Activated CD8-positive, alpha-beta memory T cell treated with anti-CD3 and anti-CD28 coated beads for 48 hours (primary cell): Measurements from ENCODE around the gene PCDHGA8.
"Not testable (repeated sequence)": the region's sequence is repeated elsewhere in the genome, so short reads cannot be mapped to it uniquely, and the experiment has no call there.

Experiments used
- DNase-seq, 3 experiments: peaks; one replicate each; pipeline ENCODE4 v3.0.0-alpha.2; 2020; ENCODE audit warnings: low read depth in 2 of 3, low spot score in 2 of 3

Gene PCDHGA8

DNA sequence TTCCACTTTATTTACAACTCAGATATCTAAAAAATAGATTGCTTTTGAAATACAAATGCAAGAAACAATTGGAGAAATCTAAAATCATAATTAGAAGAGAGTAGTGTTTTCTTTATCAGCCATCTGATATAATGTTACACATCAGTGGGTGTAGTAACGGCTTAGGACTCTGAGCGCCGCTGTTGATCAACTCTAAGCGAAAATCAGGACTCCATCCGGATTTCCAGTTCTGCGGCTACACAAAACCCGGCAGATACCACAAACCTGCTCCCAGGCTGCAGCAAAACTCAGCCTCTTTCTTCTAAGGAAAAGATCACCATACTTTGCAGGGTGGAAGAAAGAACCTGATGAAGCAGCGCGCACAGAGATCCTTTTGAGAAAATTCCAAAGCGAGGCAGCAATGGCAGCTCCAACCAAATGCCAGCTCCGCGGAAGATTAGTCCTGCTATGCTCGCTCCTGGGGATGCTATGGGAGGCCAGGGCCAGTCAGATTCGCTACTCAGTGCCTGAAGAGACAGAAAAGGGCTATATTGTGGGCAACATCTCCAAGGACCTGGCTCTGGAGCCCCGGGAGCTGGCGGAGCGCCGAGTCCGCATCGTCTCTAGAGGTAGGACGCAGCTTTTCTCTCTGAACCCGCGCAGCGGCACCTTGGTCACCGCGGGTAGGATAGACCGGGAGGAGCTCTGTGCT is 10.3 kb downstream of the PCDHGA8 start, which contains the start of gene PCDHGA9:
Gene PCDHGA9, plus strand, starts transcription at position 226 of the 691 bp plus-strand sequence. Its CDS starts 175 bp downstream, at position 401.
- DNase-seq = no peak

DNA sequence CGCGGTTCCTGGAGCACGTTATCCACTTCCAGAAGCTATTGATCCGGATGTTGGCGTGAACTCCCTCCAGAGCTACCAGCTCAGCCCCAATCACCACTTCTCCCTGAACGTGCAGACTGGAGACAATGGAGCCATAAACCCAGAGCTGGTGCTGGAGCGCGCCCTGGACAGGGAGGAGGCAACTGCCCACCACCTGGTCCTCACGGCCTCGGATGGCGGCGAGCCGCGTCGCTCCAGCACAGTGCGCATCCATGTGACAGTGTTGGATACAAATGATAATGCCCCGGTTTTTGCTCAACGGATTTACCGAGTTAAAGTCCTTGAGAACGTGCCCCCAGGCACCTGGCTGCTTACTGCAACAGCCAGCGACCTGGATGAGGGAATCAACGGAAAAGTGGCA is 11.0 kb downstream of the PCDHGA8 start:
- DNase-seq = no peak

DNA sequence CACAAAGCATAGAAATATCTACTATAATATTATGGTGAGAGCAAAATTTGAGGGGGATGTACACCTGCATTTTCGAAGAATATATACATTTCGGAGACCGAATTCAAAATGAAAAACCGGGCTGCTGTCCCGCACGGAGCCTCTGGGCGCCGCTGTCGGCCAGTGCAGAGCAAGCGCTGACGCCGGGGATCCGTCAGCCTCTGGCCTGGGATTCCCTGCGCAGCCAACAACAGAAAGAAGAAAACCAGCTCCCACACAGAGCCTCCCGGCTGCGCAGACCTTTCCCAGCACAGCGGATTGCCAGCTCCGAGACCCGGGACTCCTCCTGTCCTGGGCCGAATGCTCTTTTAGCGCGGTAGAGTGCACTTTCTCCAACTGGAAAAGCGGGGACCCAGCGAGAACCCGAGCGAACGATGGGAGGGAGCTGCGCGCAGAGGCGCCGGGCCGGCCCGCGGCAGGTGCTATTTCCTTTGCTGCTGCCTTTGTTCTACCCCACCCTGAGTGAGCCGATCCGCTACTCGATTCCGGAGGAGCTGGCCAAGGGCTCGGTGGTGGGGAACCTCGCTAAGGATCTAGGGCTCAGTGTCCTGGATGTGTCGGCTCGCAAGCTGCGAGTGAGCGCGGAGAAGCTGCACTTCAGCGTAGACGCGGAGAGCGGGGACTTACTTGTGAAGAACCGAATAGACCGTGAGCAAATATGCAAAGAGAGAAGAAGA is 15.5 kb downstream of the PCDHGA8 start, which contains the start of gene PCDHGB6:
Gene PCDHGB6, plus strand, starts transcription at position 232 of the 716 bp plus-strand sequence. Its CDS starts 182 bp downstream, at position 414.
- DNase-seq = not testable (repeated sequence)

DNA sequence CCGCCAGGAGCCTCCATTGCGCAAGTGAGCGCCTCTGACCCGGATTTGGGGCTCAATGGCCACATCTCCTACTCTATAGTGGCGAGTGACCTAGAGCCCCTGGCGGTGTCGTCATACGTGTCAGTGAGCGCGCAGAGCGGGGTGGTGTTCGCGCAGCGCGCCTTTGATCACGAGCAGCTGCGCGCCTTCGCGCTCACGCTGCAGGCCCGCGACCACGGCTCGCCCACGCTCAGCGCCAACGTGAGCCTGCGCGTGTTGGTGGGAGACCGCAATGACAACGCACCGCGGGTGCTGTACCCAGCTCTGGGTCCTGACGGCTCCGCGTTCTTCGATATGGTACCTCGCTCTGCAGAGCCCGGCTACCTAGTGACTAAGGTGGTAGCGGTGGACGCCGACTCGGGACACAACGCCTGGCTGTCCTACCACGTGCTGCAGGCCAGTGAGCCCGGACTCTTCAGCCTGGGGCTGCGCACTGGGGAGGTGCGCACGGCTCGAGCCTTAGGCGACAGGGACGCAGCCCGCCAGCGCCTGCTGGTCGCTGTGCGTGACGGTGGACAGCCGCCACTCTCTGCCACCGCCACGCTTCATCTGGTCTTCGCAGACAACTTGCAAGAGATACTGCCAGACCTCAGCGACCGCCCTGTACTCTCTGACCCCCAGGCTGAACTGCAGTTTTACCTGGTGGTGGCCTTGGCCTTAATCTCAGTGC is 17.3 kb downstream of the PCDHGA8 start:
- DNase-seq = no peak

- no peak for DNase-seq
Measured at GRCh38 chr5:141411575-141411974, 19.1 kb downstream of the PCDHGA8 start.

DNA sequence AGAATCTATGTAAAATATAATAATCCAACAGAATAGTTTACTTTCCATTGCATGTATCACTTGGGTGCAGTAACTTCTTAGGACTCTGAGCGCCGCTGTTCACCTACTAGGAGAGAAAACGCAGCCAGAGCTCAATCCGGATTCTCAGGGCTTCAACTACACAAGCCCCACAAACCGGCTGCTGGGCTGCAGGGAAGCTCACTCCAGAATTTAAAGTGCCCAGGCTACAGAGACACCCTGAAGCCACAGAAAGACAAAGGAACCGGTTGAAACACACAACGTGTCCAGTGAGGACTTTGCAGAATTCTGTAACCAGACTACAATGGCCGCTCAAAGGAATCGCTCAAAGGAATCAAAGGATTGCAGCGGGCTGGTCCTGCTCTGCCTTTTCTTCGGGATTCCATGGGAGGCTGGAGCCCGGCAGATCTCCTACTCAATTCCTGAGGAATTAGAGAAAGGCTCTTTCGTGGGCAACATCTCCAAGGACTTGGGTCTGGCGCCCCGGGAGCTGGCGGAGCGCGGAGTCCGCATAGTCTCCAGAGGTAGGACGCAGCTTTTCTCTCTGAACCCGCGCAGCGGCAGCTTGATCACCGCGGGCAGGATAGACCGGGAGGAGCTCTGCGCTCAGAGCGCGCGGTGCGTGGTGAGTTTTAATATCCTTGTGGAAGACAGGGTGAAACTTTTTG is 20.6 kb downstream of the PCDHGA8 start, which contains the start of gene PCDHGA10:
Gene PCDHGA10, plus strand, starts transcription at position 134 of the 686 bp plus-strand sequence. Its CDS starts 189 bp downstream, at position 323.
- no peak for DNase-seq

DNA sequence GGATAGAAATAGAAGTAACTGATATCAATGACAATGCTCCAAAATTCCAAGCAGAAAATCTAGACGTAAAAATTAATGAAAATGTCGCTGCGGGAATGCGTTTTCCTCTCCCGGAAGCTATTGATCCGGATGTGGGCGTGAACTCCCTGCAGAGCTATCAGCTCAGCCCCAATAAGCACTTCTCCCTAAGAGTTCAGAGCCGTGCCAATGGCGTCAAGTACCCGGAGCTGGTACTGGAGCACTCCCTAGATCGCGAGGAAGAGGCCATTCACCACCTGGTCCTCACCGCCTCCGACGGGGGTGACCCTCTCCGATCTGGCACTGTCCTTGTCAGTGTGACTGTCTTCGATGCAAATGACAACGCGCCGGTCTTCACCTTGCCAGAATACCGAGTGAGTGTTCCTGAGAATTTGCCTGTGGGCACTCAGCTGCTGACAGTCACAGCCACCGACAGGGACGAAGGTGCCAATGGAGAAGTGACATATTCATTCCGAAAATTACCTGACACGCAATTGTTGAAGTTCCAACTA is 21.2 kb downstream of the PCDHGA8 start:
- no peak for DNase-seq

DNA sequence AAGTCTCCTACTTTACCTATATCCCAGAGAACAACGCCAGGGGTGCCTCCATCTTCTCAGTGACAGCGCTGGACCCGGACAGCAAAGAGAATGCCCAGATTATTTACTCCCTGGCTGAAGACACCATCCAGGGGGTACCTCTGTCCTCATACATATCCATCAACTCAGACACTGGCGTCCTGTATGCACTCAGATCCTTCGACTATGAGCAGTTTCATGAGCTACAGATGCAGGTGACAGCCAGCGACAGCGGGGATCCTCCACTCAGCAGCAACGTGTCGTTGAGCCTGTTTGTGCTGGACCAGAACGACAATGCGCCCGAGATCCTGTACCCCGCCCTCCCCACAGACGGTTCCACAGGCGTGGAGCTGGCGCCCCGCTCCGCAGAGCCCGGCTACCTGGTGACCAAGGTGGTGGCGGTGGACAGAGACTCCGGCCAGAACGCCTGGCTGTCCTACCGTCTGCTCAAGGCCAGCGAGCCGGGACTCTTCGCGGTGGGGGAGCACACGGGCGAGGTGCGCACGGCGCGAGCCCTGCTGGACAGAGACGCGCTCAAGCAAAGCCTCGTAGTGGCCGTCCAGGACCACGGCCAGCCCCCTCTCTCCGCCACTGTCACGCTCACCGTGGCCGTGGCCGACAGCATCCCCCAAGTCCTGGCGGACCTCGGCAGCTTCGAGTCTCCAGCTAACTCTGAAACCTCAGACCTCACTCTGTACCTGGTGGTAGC is 22.3 kb downstream of the PCDHGA8 start:
- DNase-seq = not testable (repeated sequence)

DNA sequence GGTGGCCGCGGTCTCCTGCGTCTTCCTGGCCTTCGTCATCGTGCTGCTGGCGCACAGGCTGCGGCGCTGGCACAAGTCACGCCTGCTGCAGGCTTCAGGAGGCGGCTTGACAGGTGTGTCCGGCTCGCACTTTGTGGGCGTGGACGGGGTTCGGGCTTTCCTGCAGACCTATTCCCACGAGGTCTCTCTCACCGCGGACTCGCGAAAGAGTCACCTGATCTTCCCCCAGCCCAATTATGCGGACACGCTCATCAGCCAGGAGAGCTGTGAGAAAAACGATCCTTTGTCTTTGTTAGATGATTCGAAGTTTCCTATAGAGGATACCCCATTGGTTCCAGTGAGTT is 22.8 kb downstream of the PCDHGA8 start:
- not testable (repeated sequence) for DNase-seq

- DNase-seq = not testable (repeated sequence)
Measured at GRCh38 chr5:141417494-141418172, 25.2 kb downstream of the PCDHGA8 start, which contains the start of gene PCDHGB7. Gene PCDHGB7 (plus strand): TSS chr5:141417677. CDS start chr5:141417860, 183 bp downstream.

DNA sequence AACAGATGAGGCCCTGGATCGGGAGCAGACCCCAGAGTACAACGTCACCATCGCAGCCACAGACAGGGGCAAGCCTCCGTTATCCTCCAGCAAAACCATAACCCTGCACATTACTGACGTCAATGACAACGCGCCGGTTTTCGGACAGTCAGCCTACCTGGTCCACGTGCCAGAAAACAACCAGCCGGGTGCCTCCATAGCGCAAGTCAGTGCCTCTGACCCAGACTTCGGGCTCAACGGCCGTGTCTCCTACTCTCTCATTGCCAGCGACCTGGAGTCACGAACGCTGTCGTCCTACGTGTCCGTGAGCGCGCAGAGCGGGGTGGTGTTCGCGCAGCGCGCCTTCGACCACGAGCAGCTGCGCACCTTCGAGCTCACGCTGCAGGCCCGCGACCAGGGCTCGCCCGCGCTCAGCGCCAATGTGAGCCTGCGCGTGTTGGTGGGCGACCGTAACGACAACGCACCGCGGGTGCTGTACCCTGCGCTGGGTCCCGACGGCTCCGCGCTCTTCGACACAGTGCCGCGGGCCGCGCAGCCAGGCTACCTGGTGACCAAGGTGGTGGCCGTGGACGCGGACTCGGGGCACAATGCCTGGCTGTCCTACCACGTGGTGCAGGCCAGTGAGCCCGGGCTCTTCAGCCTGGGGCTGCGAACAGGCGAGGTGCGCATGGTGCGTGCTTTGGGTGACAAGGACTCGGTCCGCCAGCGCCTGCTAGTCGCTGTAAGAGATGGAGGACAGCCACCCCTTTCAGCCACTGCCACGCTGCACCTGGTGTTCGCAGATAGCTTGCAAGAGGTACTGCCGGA is 26.8 kb downstream of the PCDHGA8 start:
- DNase-seq = no peak

DNA sequence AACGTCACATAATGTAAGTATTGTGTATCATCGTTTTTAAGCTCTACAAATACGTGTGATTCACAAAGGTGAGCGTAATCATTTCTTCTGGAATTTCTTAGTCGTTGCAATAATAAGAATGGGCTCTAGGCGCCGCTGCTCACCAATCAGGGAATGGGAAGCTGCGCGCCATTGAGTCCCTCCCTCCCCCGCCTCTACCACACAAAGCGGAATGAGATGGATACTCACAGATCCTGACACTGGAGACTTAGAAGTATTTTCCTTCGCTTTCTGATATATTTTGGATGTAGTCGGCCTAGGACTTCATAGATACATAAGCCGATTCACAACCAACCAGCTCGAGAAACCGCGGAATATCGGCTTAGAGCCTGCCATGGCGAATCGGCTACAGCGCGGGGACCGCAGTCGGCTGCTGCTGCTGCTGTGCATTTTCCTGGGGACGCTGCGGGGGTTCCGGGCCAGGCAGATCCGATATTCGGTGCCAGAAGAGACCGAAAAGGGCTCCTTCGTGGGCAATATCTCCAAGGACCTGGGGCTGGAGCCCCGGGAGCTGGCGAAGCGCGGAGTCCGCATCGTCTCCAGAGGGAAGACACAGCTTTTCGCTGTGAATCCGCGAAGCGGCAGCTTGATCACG is 28.5 kb downstream of the PCDHGA8 start, which contains the start of gene PCDHGA11:
Gene PCDHGA11, plus strand, starts transcription at position 197 of the 634 bp plus-strand sequence. Its CDS starts 177 bp downstream, at position 374.
- DNase-seq = no peak

GRCh38 chr5:141421489-141421855 is 29.0 kb downstream of the PCDHGA8 start:
- no peak for DNase-seq

- no peak for DNase-seq
Measured at GRCh38 chr5:141422742-141423291, 30.4 kb downstream of the PCDHGA8 start.

DNA sequence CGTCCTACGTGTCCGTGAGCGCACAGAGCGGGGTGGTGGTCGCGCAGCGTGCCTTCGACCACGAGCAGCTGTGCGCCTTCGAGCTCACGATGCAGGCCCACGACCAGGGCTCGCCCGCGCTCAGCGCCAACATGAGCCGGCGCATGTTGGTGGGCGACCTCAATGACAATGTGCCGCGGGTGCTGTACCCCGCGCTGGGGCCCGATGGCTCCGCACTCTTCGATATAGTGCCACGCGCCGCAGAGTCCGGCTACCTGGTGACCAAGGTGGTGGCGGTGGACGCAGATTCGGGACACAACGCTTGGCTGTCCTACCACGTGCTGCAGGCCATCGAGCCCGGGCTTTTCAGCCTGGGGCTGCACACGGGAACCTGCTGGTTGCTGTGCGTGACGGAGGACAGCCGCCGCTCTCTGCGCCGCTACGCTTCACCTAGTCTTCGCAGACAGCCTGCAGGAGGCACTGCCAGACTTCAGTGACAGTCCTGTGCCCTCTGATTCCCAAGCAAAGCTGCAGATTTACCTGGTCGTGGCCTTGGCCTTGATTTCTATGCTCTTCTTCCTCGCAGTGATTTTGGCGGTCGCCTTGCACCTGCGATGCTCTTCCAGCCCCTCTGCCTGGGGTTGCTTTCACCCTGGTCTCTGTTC is 35.5 kb downstream of the PCDHGA8 start:
- DNase-seq = no peak

DNA sequence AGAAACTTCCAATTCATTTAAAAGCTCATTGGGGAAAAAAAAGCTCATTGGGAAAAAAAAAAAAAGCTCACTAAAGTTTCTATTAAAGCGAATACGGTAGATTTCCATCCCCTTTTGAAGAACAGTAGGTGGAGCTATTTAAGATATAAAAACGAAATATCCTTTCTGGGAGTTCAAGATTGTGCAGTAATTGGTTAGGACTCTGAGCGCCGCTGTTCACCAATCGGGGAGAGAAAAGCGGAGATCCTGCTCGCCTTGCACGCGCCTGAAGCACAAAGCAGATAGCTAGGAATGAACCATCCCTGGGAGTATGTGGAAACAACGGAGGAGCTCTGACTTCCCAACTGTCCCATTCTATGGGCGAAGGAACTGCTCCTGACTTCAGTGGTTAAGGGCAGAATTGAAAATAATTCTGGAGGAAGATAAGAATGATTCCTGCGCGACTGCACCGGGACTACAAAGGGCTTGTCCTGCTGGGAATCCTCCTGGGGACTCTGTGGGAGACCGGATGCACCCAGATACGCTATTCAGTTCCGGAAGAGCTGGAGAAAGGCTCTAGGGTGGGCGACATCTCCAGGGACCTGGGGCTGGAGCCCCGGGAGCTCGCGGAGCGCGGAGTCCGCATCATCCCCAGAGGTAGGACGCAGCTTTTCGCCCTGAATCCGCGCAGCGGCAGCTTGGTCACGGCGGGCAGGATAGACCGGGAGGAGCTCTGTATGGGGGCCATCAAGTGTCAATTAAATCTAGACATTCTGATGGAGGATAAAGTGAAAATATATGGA is 38.1 kb downstream of the PCDHGA8 start, which contains the start of gene PCDHGA12:
Gene PCDHGA12, plus strand, starts transcription at position 176 of the 782 bp plus-strand sequence. Its CDS starts 253 bp downstream, at position 429.
- DNase-seq = no peak
